Neuron (in vitro differentiated cells): ENCODE data around the gene COL4A1.

Experiments
- H2AFZ ChIP-seq: one replicate; pipeline ENCODE4 v1.6.1; 2013; ENCODE audit warnings: low read depth, mild to moderate bottlenecking, inconsistent platforms, low read length, moderate library complexity
- H3K27me3 ChIP-seq: one replicate; pipeline ENCODE4 v1.6.1; 2013; ENCODE audit warnings: low read length; ENCODE audit not compliant: insufficient read depth
- H3K36me3 ChIP-seq: one replicate; pipeline ENCODE4 v1.6.1; 2013; ENCODE audit warnings: low read length; ENCODE audit not compliant: insufficient read depth
- H3K4me1 ChIP-seq: one replicate; pipeline ENCODE4 v1.6.1; 2013; ENCODE audit warnings: low read length; ENCODE audit not compliant: insufficient read depth
- H3K4me3 ChIP-seq: 2 replicates; pipeline ENCODE4 v1.5.1; 2013; ENCODE audit warnings: mild to moderate bottlenecking, low read length, moderate library complexity
- H3K9me3 ChIP-seq: one replicate; pipeline ENCODE4 v1.6.1; 2013; ENCODE audit warnings: low read length

Gene COL4A1

GRCh38 chr13:110297766-110298504 is 9.0 kb downstream of the COL4A1 start:
- Histone ChIP-seq H3K4me3 (no peak overlapping the region), H3K9me3 (no peaks in the 10 kb centered on the region), H2AFZ (no peak overlapping the region), H3K36me3 (no peaks in the 10 kb centered on the region), H3K27me3 (no peaks in the 10 kb centered on the region), H3K4me1 (peaks cover 6% of the 10 kb centered on the region)

- no peaks in the 10 kb centered on the region for H3K27me3 ChIP-seq
- no peaks in the 10 kb centered on the region for H3K36me3 ChIP-seq
- peaks cover 6% of the 10 kb centered on the region for H3K4me1 ChIP-seq
- no peaks in the 10 kb centered on the region for H3K9me3 ChIP-seq
- H3K4me3 ChIP-seq = no peak overlapping the region
- H2AFZ ChIP-seq = no peak overlapping the region
These were observed 9.9 kb downstream of the COL4A1 start for GRCh38 chr13:110297011-110297410.

- no peaks in the 10 kb centered on the region for H3K27me3 ChIP-seq
- no peak overlapping the region for H2AFZ ChIP-seq
- peaks cover 6% of the 10 kb centered on the region for H3K4me1 ChIP-seq
- no peak overlapping the region for H3K4me3 ChIP-seq
- H3K9me3 ChIP-seq = peaks cover under 1% of the 10 kb centered on the region
- H3K36me3 ChIP-seq = no peaks in the 10 kb centered on the region
These were observed 12.3 kb downstream of the COL4A1 start for GRCh38 chr13:110294622-110295021.

GRCh38 chr13:110294146-110294545 is 12.8 kb downstream of the COL4A1 start:
- H3K9me3 ChIP-seq = peaks cover 2% of the 10 kb centered on the region
- peaks cover 6% of the 10 kb centered on the region for H3K4me1 ChIP-seq
- H2AFZ ChIP-seq = no peak overlapping the region
- no peaks in the 10 kb centered on the region for H3K27me3 ChIP-seq
- H3K4me3 ChIP-seq = no peak overlapping the region
- H3K36me3 ChIP-seq = no peaks in the 10 kb centered on the region

- Histone ChIP-seq H2AFZ (no peak overlapping the region), H3K4me3 (no peak overlapping the region), H3K27me3 (no peaks in the 10 kb centered on the region), H3K36me3 (no peaks in the 10 kb centered on the region), H3K4me1 (peaks cover 6% of the 10 kb centered on the region), H3K9me3 (peaks cover 2% of the 10 kb centered on the region)
These were observed 13.3 kb downstream of the COL4A1 start for GRCh38 chr13:110293649-110294048.

- Histone ChIP-seq H3K9me3 (peaks cover 2% of the 10 kb centered on the region), H3K27me3 (no peaks in the 10 kb centered on the region), H2AFZ (no peak overlapping the region), H3K4me3 (no peak overlapping the region), H3K4me1 (peaks cover 6% of the 10 kb centered on the region), H3K36me3 (no peaks in the 10 kb centered on the region)
These were observed 13.9 kb downstream of the COL4A1 start for GRCh38 chr13:110293037-110293436.

- H3K9me3 ChIP-seq = peaks cover 2% of the 10 kb centered on the region
- H3K4me3 ChIP-seq = no peak overlapping the region
- peaks cover 18% of the 10 kb centered on the region for H3K4me1 ChIP-seq
- H2AFZ ChIP-seq = no peak overlapping the region
- H3K36me3 ChIP-seq = no peaks in the 10 kb centered on the region
- H3K27me3 ChIP-seq = no peaks in the 10 kb centered on the region
These were observed 15.7 kb downstream of the COL4A1 start for GRCh38 chr13:110291286-110291685.

GRCh38 chr13:110290826-110291225 is 16.1 kb downstream of the COL4A1 start:
- Histone ChIP-seq H3K27me3 (no peaks in the 10 kb centered on the region), H3K4me1 (peaks cover 15% of the 10 kb centered on the region), H2AFZ (no peak overlapping the region), H3K4me3 (no peak overlapping the region), H3K36me3 (no peaks in the 10 kb centered on the region), H3K9me3 (peaks cover 2% of the 10 kb centered on the region)

GRCh38 chr13:110290153-110290552 is 16.8 kb downstream of the COL4A1 start:
- Histone ChIP-seq H3K4me3 (no peak overlapping the region), H3K36me3 (no peaks in the 10 kb centered on the region), H3K4me1 (peaks cover 15% of the 10 kb centered on the region), H2AFZ (no peak overlapping the region), H3K9me3 (peaks cover 2% of the 10 kb centered on the region), H3K27me3 (no peaks in the 10 kb centered on the region)

- Histone ChIP-seq H3K4me3 (no peak overlapping the region), H3K9me3 (peaks cover 2% of the 10 kb centered on the region), H3K36me3 (no peaks in the 10 kb centered on the region), H2AFZ (no peak overlapping the region), H3K27me3 (no peaks in the 10 kb centered on the region), H3K4me1 (peaks cover 15% of the 10 kb centered on the region)
These were observed 17.3 kb downstream of the COL4A1 start for GRCh38 chr13:110289661-110290060.

- peaks cover 2% of the 10 kb centered on the region for H3K9me3 ChIP-seq
- H3K27me3 ChIP-seq = no peaks in the 10 kb centered on the region
- no peak overlapping the region for H3K4me3 ChIP-seq
- peaks cover 15% of the 10 kb centered on the region for H3K4me1 ChIP-seq
- H2AFZ ChIP-seq = no peak overlapping the region
- H3K36me3 ChIP-seq = no peaks in the 10 kb centered on the region
These were observed 17.8 kb downstream of the COL4A1 start for GRCh38 chr13:110289174-110289573.

GRCh38 chr13:110286833-110287819 is 19.8 kb downstream of the COL4A1 start:
- Histone ChIP-seq H3K27me3 (no peaks in the 10 kb centered on the region), H3K4me3 (no peak overlapping the region), H2AFZ (no peak overlapping the region), H3K36me3 (no peaks in the 10 kb centered on the region), H3K9me3 (peaks cover 2% of the 10 kb centered on the region), H3K4me1 (peaks cover 15% of the 10 kb centered on the region)
